HepG2 (cell line): ENCODE measurements around the gene TAF11L14.
"Not testable (repeated sequence)": the region's sequence is repeated elsewhere in the genome, so short reads cannot be mapped to it uniquely, and the experiment has no call there.

Experiments
- CBFB ChIP-seq: sonication (generic); formaldehyde crosslinking; IDR thresholded peaks from 2 replicates; pipeline ENCODE4 v1.4.0; 2020; ENCODE audit warnings: missing genetic modification reagents
- CEBPB ChIP-seq: IDR thresholded peaks from 2 replicates; pipeline ENCODE4 v1.6.1; 2011; ENCODE audit warnings: low read depth, low read length, improper control_type of control experiment, borderline replicate concordance
- NFATC3 ChIP-seq: sonication (generic); formaldehyde crosslinking; IDR thresholded peaks from 2 replicates; pipeline ENCODE4 v1.5.1; 2020; ENCODE audit warnings: mild to moderate bottlenecking, missing genetic modification reagents
- NR2F6 ChIP-seq, 2 experiments: IDR thresholded peaks; 2 replicates each; pipeline ENCODE4 v1.6.1; 2016; ENCODE audit warnings: antibody characterized with exemption in 1 of 2, mild to moderate bottlenecking in 1 of 2
- PLRG1 ChIP-seq: fragments of 450-650 bp; conservative IDR thresholded peaks from 2 replicates; pipeline ENCODE4 v1.6.1; 2016
- RELA ChIP-seq: sonication (generic); formaldehyde crosslinking; IDR thresholded peaks from 2 replicates; pipeline ENCODE4 v1.4.0; 2020; ENCODE audit warnings: missing genetic modification reagents
- RNF2 ChIP-seq: fragments of 450-650 bp; conservative IDR thresholded peaks from 2 replicates; pipeline ENCODE4 v1.6.1; 2016; ENCODE audit warnings: low read depth
- ZFX ChIP-seq: sonication (generic); formaldehyde crosslinking; IDR thresholded peaks from 2 replicates; pipeline ENCODE4 v1.4.0; 2020; ENCODE audit warnings: mild to moderate bottlenecking, low read depth, missing genetic modification reagents, moderate library complexity
- TF ChIP-seq, protein P1 (sequence below): sonication (generic); formaldehyde crosslinking; IDR thresholded peaks from 2 replicates; pipeline ENCODE4 v1.4.0; 2020; ENCODE audit warnings: missing genetic modification reagents

DNA sequence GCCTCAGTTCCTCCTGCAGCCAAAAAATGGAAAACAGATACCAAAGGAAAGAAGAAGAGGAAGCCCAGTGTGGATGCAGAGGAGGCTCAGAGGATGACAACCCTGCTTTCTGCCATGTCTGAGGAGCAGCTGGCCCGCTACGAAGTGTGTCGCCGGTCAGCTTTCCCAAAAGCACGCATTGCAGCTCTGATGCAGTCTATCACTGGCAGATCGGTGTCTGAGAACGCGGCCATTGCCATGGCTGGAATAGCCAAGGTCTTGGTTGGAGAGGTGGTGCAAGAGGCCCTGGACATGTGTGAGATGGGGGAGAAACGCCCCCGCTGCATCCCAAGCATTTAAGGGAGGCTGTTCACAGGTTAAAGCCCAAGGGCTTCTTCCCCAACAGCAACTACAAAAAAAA is 15.0 kb downstream of the TAF11L14 start:
- not testable (repeated sequence) for TF ChIP-seq RNF2; PLRG1; NFATC3 (CRISPR knock-in tag); RELA (CRISPR knock-in tag); CEBPB; NR2F6 (IDR thresholded peaks at IDR 0.05); NR2F6 (CRISPR knock-in tag; IDR thresholded peaks at IDR 0.05); ZFX (CRISPR knock-in tag); CBFB (CRISPR knock-in tag)
- TF ChIP-seq, protein P1, sequence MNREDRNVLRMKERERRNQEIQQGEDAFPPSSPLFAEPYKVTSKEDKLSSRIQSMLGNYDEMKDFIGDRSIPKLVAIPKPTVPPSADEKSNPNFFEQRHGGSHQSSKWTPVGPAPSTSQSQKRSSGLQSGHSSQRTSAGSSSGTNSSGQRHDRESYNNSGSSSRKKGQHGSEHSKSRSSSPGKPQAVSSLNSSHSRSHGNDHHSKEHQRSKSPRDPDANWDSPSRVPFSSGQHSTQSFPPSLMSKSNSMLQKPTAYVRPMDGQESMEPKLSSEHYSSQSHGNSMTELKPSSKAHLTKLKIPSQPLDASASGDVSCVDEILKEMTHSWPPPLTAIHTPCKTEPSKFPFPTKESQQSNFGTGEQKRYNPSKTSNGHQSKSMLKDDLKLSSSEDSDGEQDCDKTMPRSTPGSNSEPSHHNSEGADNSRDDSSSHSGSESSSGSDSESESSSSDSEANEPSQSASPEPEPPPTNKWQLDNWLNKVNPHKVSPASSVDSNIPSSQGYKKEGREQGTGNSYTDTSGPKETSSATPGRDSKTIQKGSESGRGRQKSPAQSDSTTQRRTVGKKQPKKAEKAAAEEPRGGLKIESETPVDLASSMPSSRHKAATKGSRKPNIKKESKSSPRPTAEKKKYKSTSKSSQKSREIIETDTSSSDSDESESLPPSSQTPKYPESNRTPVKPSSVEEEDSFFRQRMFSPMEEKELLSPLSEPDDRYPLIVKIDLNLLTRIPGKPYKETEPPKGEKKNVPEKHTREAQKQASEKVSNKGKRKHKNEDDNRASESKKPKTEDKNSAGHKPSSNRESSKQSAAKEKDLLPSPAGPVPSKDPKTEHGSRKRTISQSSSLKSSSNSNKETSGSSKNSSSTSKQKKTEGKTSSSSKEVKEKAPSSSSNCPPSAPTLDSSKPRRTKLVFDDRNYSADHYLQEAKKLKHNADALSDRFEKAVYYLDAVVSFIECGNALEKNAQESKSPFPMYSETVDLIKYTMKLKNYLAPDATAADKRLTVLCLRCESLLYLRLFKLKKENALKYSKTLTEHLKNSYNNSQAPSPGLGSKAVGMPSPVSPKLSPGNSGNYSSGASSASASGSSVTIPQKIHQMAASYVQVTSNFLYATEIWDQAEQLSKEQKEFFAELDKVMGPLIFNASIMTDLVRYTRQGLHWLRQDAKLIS: not testable (repeated sequence)
